HL-60 (cell line): Measurements from ENCODE around the gene MLN.

Source experiments
- GABPA ChIP-seq: IDR thresholded peaks from 2 replicates; pipeline ENCODE4 v1.6.1; 2012; ENCODE audit warnings: low read depth
- POLR2AphosphoS5 ChIP-seq: IDR thresholded peaks from 2 replicates; pipeline ENCODE4 v1.6.1; 2012; ENCODE audit warnings: low read depth
- SPI1 ChIP-seq: IDR thresholded peaks from 2 replicates; pipeline ENCODE4 v1.6.1; 2012; ENCODE audit warnings: low read depth, mild to moderate bottlenecking, borderline replicate concordance
- TF ChIP-seq, protein P1 (sequence below): IDR thresholded peaks from one replicate; pipeline ENCODE4 v1.5.1; 2011; ENCODE audit warnings: low read length, control low read depth, inconsistent platforms; ENCODE audit not compliant: insufficient read depth
- TF ChIP-seq, protein P2 (sequence below): IDR thresholded peaks from 2 replicates; pipeline ENCODE4 v1.6.1; 2012; ENCODE audit warnings: low read depth; ENCODE audit not compliant: insufficient replicate concordance

DNA sequence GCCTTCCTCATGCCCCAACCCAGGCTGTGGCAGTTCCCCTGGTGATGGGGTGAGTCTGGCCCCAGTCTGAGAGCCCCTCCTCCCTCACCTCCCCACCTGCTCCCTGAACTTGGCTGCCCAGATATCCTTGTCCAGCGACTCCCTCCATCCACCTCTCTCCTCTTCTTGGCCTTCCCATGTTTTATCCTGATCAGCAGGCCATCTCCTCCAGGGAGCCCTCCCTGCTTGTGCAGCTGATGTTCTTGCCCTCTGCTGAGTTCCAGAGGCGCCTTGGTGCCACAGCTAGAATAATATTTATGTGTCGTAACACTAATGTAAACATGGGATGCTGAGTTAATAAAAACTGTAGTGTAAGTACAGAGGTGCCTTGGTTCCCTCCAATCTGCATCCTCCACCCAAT is 46.7 kb downstream of the MLN start:
- TF ChIP-seq, protein P1, sequence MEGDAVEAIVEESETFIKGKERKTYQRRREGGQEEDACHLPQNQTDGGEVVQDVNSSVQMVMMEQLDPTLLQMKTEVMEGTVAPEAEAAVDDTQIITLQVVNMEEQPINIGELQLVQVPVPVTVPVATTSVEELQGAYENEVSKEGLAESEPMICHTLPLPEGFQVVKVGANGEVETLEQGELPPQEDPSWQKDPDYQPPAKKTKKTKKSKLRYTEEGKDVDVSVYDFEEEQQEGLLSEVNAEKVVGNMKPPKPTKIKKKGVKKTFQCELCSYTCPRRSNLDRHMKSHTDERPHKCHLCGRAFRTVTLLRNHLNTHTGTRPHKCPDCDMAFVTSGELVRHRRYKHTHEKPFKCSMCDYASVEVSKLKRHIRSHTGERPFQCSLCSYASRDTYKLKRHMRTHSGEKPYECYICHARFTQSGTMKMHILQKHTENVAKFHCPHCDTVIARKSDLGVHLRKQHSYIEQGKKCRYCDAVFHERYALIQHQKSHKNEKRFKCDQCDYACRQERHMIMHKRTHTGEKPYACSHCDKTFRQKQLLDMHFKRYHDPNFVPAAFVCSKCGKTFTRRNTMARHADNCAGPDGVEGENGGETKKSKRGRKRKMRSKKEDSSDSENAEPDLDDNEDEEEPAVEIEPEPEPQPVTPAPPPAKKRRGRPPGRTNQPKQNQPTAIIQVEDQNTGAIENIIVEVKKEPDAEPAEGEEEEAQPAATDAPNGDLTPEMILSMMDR: no peak
- TF ChIP-seq GABPA (no peak), SPI1 (no peak), POLR2AphosphoS5 (no peak)
- TF ChIP-seq, protein P2, sequence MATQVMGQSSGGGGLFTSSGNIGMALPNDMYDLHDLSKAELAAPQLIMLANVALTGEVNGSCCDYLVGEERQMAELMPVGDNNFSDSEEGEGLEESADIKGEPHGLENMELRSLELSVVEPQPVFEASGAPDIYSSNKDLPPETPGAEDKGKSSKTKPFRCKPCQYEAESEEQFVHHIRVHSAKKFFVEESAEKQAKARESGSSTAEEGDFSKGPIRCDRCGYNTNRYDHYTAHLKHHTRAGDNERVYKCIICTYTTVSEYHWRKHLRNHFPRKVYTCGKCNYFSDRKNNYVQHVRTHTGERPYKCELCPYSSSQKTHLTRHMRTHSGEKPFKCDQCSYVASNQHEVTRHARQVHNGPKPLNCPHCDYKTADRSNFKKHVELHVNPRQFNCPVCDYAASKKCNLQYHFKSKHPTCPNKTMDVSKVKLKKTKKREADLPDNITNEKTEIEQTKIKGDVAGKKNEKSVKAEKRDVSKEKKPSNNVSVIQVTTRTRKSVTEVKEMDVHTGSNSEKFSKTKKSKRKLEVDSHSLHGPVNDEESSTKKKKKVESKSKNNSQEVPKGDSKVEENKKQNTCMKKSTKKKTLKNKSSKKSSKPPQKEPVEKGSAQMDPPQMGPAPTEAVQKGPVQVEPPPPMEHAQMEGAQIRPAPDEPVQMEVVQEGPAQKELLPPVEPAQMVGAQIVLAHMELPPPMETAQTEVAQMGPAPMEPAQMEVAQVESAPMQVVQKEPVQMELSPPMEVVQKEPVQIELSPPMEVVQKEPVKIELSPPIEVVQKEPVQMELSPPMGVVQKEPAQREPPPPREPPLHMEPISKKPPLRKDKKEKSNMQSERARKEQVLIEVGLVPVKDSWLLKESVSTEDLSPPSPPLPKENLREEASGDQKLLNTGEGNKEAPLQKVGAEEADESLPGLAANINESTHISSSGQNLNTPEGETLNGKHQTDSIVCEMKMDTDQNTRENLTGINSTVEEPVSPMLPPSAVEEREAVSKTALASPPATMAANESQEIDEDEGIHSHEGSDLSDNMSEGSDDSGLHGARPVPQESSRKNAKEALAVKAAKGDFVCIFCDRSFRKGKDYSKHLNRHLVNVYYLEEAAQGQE: no peak
